Epidermal melanocyte (primary cell): ENCODE data around the gene LBX2.
A peak's percentile ranks its signal among the peaks of the same experiment; 100 is the strongest.

Experiments
- DNase-seq: peaks from one replicate; pipeline ENCODE4 v3.0.0; 2011; ENCODE audit warnings: low spot score; ENCODE audit not compliant: insufficient read length

Gene LBX2

GRCh38 chr2:74499267-74499939, at the start of gene LBX2:
LBX2 (minus strand) TSS chr2:74499603; CDS start chr2:74499537, 66 bp downstream.
- DNase-seq = no peak

GRCh38 chr2:74548285-74548899, 49.0 kb upstream of the LBX2 start:
- DNase-seq = no peak

GRCh38 chr2:74546004-74546403, 46.6 kb upstream of the LBX2 start:
- no peak for DNase-seq

GRCh38 chr2:74544634-74545033, 45.2 kb upstream of the LBX2 start:
- no peak for DNase-seq

GRCh38 chr2:74542978-74543377, 43.6 kb upstream of the LBX2 start:
- no peak for DNase-seq

GRCh38 chr2:74540291-74540690, 40.9 kb upstream of the LBX2 start:
- DNase-seq = no peak

GRCh38 chr2:74538881-74539339, 39.5 kb upstream of the LBX2 start:
- DNase-seq = no peak

- no peak for DNase-seq
Observed at GRCh38 chr2:74537140-74537539, 37.7 kb upstream of the LBX2 start.

- no peak for DNase-seq
Observed at GRCh38 chr2:74536166-74536950, 37.0 kb upstream of the LBX2 start.

- no peak for DNase-seq
Observed at GRCh38 chr2:74535440-74535965, 36.1 kb upstream of the LBX2 start.

GRCh38 chr2:74534411-74534810, 35.0 kb upstream of the LBX2 start:
- DNase-seq = no peak

- no peak for DNase-seq
Observed at GRCh38 chr2:74533464-74533863, 34.1 kb upstream of the LBX2 start.

GRCh38 chr2:74532222-74532621, 32.8 kb upstream of the LBX2 start:
- DNase-seq = no peak

- DNase-seq = no peak
Observed at GRCh38 chr2:74531666-74532065, 32.3 kb upstream of the LBX2 start.

- DNase-seq = no peak
Observed at GRCh38 chr2:74530239-74531187, 31.1 kb upstream of the LBX2 start.

- DNase-seq = peak; percentile 99
Observed at GRCh38 chr2:74529357-74530238, 30.2 kb upstream of the LBX2 start, which contains the start of the genes AUP1 and HTRA2. AUP1 (minus strand) TSS chr2:74529706; CDS start chr2:74529629, 77 bp downstream. HTRA2 (plus strand) TSS chr2:74529933; CDS start chr2:74530007, 74 bp downstream.

GRCh38 chr2:74528600-74529356, 29.4 kb upstream of the LBX2 start:
- no peak for DNase-seq

- DNase-seq = no peak
Observed at GRCh38 chr2:74527741-74528140, 28.3 kb upstream of the LBX2 start.

- no peak for DNase-seq
Observed at GRCh38 chr2:74526649-74527230, 27.3 kb upstream of the LBX2 start.
